ENCODE data around the gene DENND4A.
A peak's percentile ranks its signal among the peaks of the same experiment; 100 is the strongest.
"Not testable (repeated sequence)": the region's sequence is repeated elsewhere in the genome, so short reads cannot be mapped to it uniquely, and the experiment has no call there.

The DENND4A gene

GRCh38 chr15:65631503-65631902 is 160.6 kb downstream of the DENND4A start:
- DNase-seq (ENCODE audit: low read depth), result no peak

- DNase-seq (ENCODE audit: low read depth), result no peak
Measured at GRCh38 chr15:65630760-65631159, 161.3 kb downstream of the DENND4A start.

- DNase-seq (ENCODE audit: low read depth), result no peak
Measured at GRCh38 chr15:65629548-65629947, 162.5 kb downstream of the DENND4A start.

GRCh38 chr15:65626856-65627255 is 165.2 kb downstream of the DENND4A start:
- no peak for DNase-seq (ENCODE audit: low read depth)

- no peak for DNase-seq (ENCODE audit: low read depth)
Measured at GRCh38 chr15:65623103-65623502, 169.0 kb downstream of the DENND4A start.

- DNase-seq (ENCODE audit: low read depth), result no peak
Measured at GRCh38 chr15:65621638-65622037, 170.5 kb downstream of the DENND4A start, which contains the start of gene SLC24A1. TSS of gene SLC24A1 (plus strand) at chr15:65621938. CDS start at chr15:65624081, 2,143 bp downstream.

GRCh38 chr15:65620833-65621232 is 171.3 kb downstream of the DENND4A start:
- DNase-seq (ENCODE audit: low read depth), result no peak

GRCh38 chr15:65619626-65620290 is 172.3 kb downstream of the DENND4A start:
- DNase-seq (ENCODE audit: low read depth), result no peak

- DNase-seq (ENCODE audit: low read depth), result no peak
Measured at GRCh38 chr15:65618560-65619109, 173.5 kb downstream of the DENND4A start.

GRCh38 chr15:65615887-65616286 is 176.2 kb downstream of the DENND4A start:
- DNase-seq (ENCODE audit: low read depth), result not testable (repeated sequence)

GRCh38 chr15:65612949-65613744 is 178.9 kb downstream of the DENND4A start:
- no peak for DNase-seq (ENCODE audit: low read depth)

GRCh38 chr15:65612616-65612946 is 179.5 kb downstream of the DENND4A start:
- DNase-seq (ENCODE audit: low read depth), result peak; percentile 31

- DNase-seq (ENCODE audit: low read depth), result no peak
Measured at GRCh38 chr15:65611888-65612615, 180.0 kb downstream of the DENND4A start.

- DNase-seq (ENCODE audit: low read depth), result peak; percentile 91
Measured at GRCh38 chr15:65610871-65611718, 181.0 kb downstream of the DENND4A start, which contains the start of gene INTS14. TSS of gene INTS14 (minus strand) at chr15:65611131. CDS start at chr15:65607380, 3,751 bp downstream.
